H9 (cell line): Measurements from ENCODE around the gene TBC1D22A. TPM values are rescaled to one million over a fixed set of nuclear protein-coding genes. Genes with fewer than 3 reads are reported as not detected.

ENCODE experiments used
- DNase-seq: peaks from one replicate; pipeline ENCODE4 v3.0.0-alpha.2; 2017
- H2AFZ ChIP-seq: one replicate; pipeline ENCODE4 v1.6.1; 2013; ENCODE audit warnings: mild to moderate bottlenecking, low read length, control low read depth, moderate library complexity
- H2AK5ac ChIP-seq: 2 replicates; pipeline ENCODE4 v1.6.1; 2013; ENCODE audit warnings: low read length, control low read depth, mixed read lengths; ENCODE audit not compliant: insufficient read length
- H2BK120ac ChIP-seq: one replicate; pipeline ENCODE4 v1.6.1; 2013; ENCODE audit warnings: low read depth, mild to moderate bottlenecking, low read length, control low read depth, inconsistent platforms; ENCODE audit not compliant: poor library complexity, severe bottlenecking
- H2BK12ac ChIP-seq: 2 replicates; pipeline ENCODE4 v1.6.1; 2013; ENCODE audit warnings: low read length, control low read depth, mixed read lengths, low read depth; ENCODE audit not compliant: insufficient read length
- H2BK15ac ChIP-seq: 2 replicates; pipeline ENCODE4 v1.6.1; 2013; ENCODE audit warnings: low read depth, low read length, control low read depth
- H2BK20ac ChIP-seq: one replicate; pipeline ENCODE4 v1.6.1; 2013; ENCODE audit warnings: low read depth, mild to moderate bottlenecking, low read length, control low read depth, inconsistent platforms; ENCODE audit not compliant: poor library complexity, severe bottlenecking
- H2BK5ac ChIP-seq: 2 replicates; pipeline ENCODE4 v1.6.1; 2013; ENCODE audit warnings: low read length, control low read depth, mixed read lengths; ENCODE audit not compliant: insufficient read length
- H3K14ac ChIP-seq: 2 replicates; pipeline ENCODE4 v1.6.1; 2013; ENCODE audit warnings: low read length, control low read depth; ENCODE audit not compliant: insufficient read depth
- H3K18ac ChIP-seq: 2 replicates; pipeline ENCODE4 v1.6.1; 2013; ENCODE audit warnings: low read depth, mild to moderate bottlenecking, mixed read lengths, low read length, control low read depth; ENCODE audit not compliant: insufficient read length
- H3K23ac ChIP-seq: 2 replicates; pipeline ENCODE4 v1.6.1; 2013; ENCODE audit warnings: low read length, control low read depth, mixed read lengths, low read depth; ENCODE audit not compliant: insufficient read length
- H3K23me2 ChIP-seq: 2 replicates; pipeline ENCODE4 v1.6.1; 2013; ENCODE audit warnings: low read depth, mild to moderate bottlenecking, mixed read lengths, low read length, control low read depth; ENCODE audit not compliant: insufficient read length, poor library complexity, severe bottlenecking
- H3K27ac ChIP-seq: 2 replicates; pipeline ENCODE4 v1.5.1; 2013; ENCODE audit warnings: low read length, control low read depth, mixed read lengths, low read depth; ENCODE audit not compliant: insufficient read length
- H3K27me3 ChIP-seq: 2 replicates; pipeline ENCODE4 v1.6.1; 2013; ENCODE audit warnings: low read length, control low read depth, inconsistent platforms; ENCODE audit not compliant: insufficient read depth
- H3K4ac ChIP-seq: 2 replicates; pipeline ENCODE4 v1.6.1; 2013; ENCODE audit warnings: low read depth, mild to moderate bottlenecking, control low read depth, inconsistent platforms, low read length, moderate library complexity
- H3K4me1 ChIP-seq: 2 replicates; pipeline ENCODE4 v1.6.1; 2013; ENCODE audit warnings: low read length, control low read depth, inconsistent platforms; ENCODE audit not compliant: insufficient read depth
- H3K4me2 ChIP-seq: 2 replicates; pipeline ENCODE4 v1.6.1; 2013; ENCODE audit warnings: low read length, control low read depth, mixed read lengths; ENCODE audit not compliant: insufficient read length, insufficient read depth
- H3K56ac ChIP-seq: 2 replicates; pipeline ENCODE4 v1.6.1; 2013; ENCODE audit warnings: low read depth, mild to moderate bottlenecking, mixed read lengths, low read length, control low read depth; ENCODE audit not compliant: insufficient read length
- H3K79me1 ChIP-seq: 2 replicates; pipeline ENCODE4 v1.6.1; 2013; ENCODE audit warnings: low read depth, mild to moderate bottlenecking, moderate library complexity, low read length, control low read depth, inconsistent platforms; ENCODE audit not compliant: insufficient read depth, poor library complexity, severe bottlenecking
- H3K79me2 ChIP-seq: 2 replicates; pipeline ENCODE4 v1.6.1; 2013; ENCODE audit warnings: low read length, control low read depth, inconsistent platforms; ENCODE audit not compliant: insufficient read depth
- H3K9ac ChIP-seq: 2 replicates; pipeline ENCODE4 v1.6.1; 2013; ENCODE audit warnings: low read length, control low read depth, mixed read lengths; ENCODE audit not compliant: insufficient read length; ENCODE audit errors: extremely low read depth
- H3K9me3 ChIP-seq: one replicate; pipeline ENCODE4 v1.6.1; 2013; ENCODE audit warnings: low read depth, low read length, inconsistent platforms; ENCODE audit not compliant: control insufficient read depth
- H3T11ph ChIP-seq: one replicate; pipeline ENCODE4 v1.6.1; 2013; ENCODE audit warnings: mild to moderate bottlenecking, low read length, control low read depth, inconsistent platforms
- H4K20me1 ChIP-seq: one replicate; pipeline ENCODE4 v1.6.1; 2013; ENCODE audit not compliant: control insufficient read depth, insufficient read length, insufficient read depth
- H4K5ac ChIP-seq: 2 replicates; pipeline ENCODE4 v1.6.1; 2013; ENCODE audit warnings: low read depth, mild to moderate bottlenecking, mixed read lengths, low read length, control low read depth; ENCODE audit not compliant: insufficient read length
- H4K8ac ChIP-seq: replicated peaks from 2 replicates; pipeline ENCODE4 v1.6.1; 2013; ENCODE audit warnings: low read length, control low read depth, mixed read lengths, low read depth; ENCODE audit not compliant: insufficient read length
- H4K91ac ChIP-seq: 2 replicates; pipeline ENCODE4 v1.6.1; 2013; ENCODE audit warnings: low read depth, mild to moderate bottlenecking, moderate library complexity, mixed read lengths, low read length, control low read depth; ENCODE audit not compliant: insufficient read length
- H3K27ac Mint-ChIP-seq, 3 experiments: 2 replicates in 2 of 3; 3 replicates in 1 of 3; pipeline ENCODE4 v1.8.0; 2020 to 2021; ENCODE audit warnings: mixed read lengths in 3 of 3, mild to moderate bottlenecking in 1 of 3, moderate library complexity in 1 of 3
- H3K27me3 Mint-ChIP-seq: 2 replicates; pipeline ENCODE4 v1.8.0; 2021; ENCODE audit warnings: low read depth, mild to moderate bottlenecking, moderate library complexity, mixed read lengths
- H3K36me3 Mint-ChIP-seq, 3 experiments: 2 replicates in 2 of 3; 3 replicates in 1 of 3; pipeline ENCODE4 v1.8.0; 2020 to 2021; ENCODE audit warnings: low read depth in 3 of 3, mixed read lengths in 3 of 3; ENCODE audit not compliant: insufficient read depth in 1 of 3
- H3K4me1 Mint-ChIP-seq, 2 experiments: 2 replicates each; pipeline ENCODE4 v1.8.0; 2020; ENCODE audit warnings: mixed read lengths in 2 of 2
- H3K4me3 Mint-ChIP-seq, 2 experiments: 2 replicates in 1 of 2; 3 replicates in 1 of 2; pipeline ENCODE4 v1.8.0; 2020 to 2021; ENCODE audit warnings: mild to moderate bottlenecking in 2 of 2, mixed read lengths in 2 of 2, moderate library complexity in 1 of 2
- H3K9me3 Mint-ChIP-seq, 2 experiments: 2 replicates in 1 of 2; 3 replicates in 1 of 2; pipeline ENCODE4 v1.8.0; 2020; ENCODE audit warnings: mild to moderate bottlenecking in 2 of 2, mixed read lengths in 2 of 2, moderate library complexity in 1 of 2
- CTCF ChIP-seq: fragments of 200-600 bp; sonication (generic); conservative IDR thresholded peaks from 3 replicates; pipeline ENCODE4 v1.8.0; 2021; ENCODE audit warnings: antibody characterized with exemption, mild to moderate bottlenecking
- WGBS: extraction: QIAGEN DNeasy Blood & Tissue Kit; methylation state at CpG from one replicate; pipeline ENCODE4 v1.1.7; 2013; ENCODE audit warnings: missing lambda C conversion rate, low lambda C conversion rate, mixed read lengths; ENCODE audit not compliant: insufficient read length; ENCODE audit errors: extremely low coverage; 5-methylcytosine and 5-hydroxymethylcytosine counted together
- total RNA-seq: library from RNA; stranded (reverse); gene quantifications from 2 replicates; pipeline ENCODE4 v1.2.1, GENCODE V29; 2021

Gene TBC1D22A
- total RNA-seq, 1 experiment from 2014 or later = 20.8 TPM

- H3K9me3 Mint-ChIP-seq = peaks cover 18 to 30% of the 10 kb centered on the region in 2 experiments
Measured at GRCh38 chr22:46753360-46753759, 9.1 kb upstream of the TBC1D22A start.

More at GRCh38 chr22:46753360-46753759, 9.1 kb upstream of the TBC1D22A start:
- H2BK5ac ChIP-seq = no peak overlapping the region
- no peak overlapping the region for H2AK5ac ChIP-seq
- no peaks in the 10 kb centered on the region for H3K23me2 ChIP-seq
- Mint-ChIP-seq H3K27ac (no peak overlapping the region), H3K4me1 (no peaks in the 10 kb centered on the region), H3K27me3 (peaks cover 22% of the 10 kb centered on the region), H3K4me3 (no peak overlapping the region), H3K36me3 (peaks cover 14 to 23% (median 18%) of the 10 kb centered on the region in 3 experiments)
- no peak overlapping the region for H4K8ac ChIP-seq
- H3K9ac ChIP-seq = no peak overlapping the region
- H3K18ac ChIP-seq = no peak overlapping the region
- H3K4ac ChIP-seq = no peak overlapping the region
- H2AFZ ChIP-seq = no peak overlapping the region
- no peak overlapping the region for H3K14ac ChIP-seq
- H4K5ac ChIP-seq = no peak overlapping the region
- H3K56ac ChIP-seq = no peak overlapping the region
- H2BK12ac ChIP-seq = no peak overlapping the region
- DNase-seq = no peak
- no peak overlapping the region for H3T11ph ChIP-seq
- H3K23ac ChIP-seq = no peak overlapping the region
- no peaks in the 10 kb centered on the region for H3K79me2 ChIP-seq
- H2BK20ac ChIP-seq = no peak overlapping the region
- H3K4me1 ChIP-seq = no peaks in the 10 kb centered on the region
- no peak overlapping the region for H4K91ac ChIP-seq
- no peak for TF ChIP-seq CTCF
- no peak overlapping the region for H2BK120ac ChIP-seq
- H3K79me1 ChIP-seq = no peaks in the 10 kb centered on the region
- no peak overlapping the region for H3K27ac ChIP-seq
- H4K20me1 ChIP-seq = no peaks in the 10 kb centered on the region
- no peaks in the 10 kb centered on the region for H3K27me3 ChIP-seq
- no peaks in the 10 kb centered on the region for H3K9me3 ChIP-seq
- H3K4me2 ChIP-seq = no peak overlapping the region
- no peak overlapping the region for H2BK15ac ChIP-seq
- no CpG with 5 or more reads among the region's 8 CpGs for WGBS
